NCI-H2196 (cell line): Measurements from ENCODE around the gene YPEL1.

Source experiments
- DNase-seq: peaks from one replicate; lab custom pipeline; 2025; ENCODE audit not compliant: unreplicated experiment; lab: John Stamatoyannopoulos, UW

YPEL1 gene

DNA sequence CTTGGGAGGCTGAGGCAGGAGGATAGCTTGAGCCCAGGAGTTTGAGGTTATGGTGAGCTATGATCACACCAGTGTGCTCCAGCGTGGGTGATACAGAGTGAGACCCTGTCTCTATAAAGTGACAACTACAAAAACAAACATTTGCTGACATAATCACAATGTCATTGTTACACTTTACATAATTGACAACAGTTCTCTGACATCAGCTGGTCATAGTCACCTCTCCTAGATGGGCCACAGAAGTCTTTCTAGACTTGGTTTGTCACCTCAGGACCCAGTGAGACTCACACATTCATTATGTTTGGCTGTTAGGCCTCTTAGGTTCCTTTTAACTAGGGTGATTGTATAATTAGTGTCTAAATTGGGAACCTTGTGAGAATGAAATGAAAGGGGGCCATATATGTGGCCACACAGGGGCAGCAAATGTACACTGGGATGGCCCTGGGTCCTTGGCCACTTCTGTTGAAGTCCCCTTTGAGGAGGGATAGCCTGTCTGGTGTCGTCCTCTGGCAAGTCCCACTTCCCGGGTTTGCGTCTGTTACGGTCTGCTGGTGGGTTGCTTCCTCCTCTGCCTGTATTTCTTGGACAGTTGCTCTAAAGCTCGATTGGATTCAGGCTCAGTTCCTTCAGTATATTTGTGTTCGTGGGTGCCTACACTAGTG is 75.6 kb downstream of the YPEL1 start:
- DNase-seq, result no peak

- peak; percentile 70 for DNase-seq
Measured at GRCh38 chr22:21657360-21658032, 78.1 kb downstream of the YPEL1 start.

DNA sequence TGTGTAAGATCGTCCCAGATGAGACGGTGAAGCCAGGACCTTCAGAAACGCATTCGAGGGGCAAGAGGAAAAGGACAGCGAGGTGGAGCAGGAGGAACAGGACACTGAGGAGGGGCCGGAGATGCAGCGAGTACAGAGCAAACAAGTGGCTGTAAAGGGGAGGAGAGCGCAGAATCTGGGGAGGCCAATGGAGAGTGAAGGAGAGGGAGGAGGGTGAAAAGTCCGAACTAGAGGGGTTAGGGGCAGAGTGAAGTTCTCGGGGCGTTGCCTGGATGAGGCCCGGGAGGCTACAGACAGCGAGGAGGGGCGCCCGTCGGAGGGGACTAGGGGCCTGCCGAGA is 78.6 kb downstream of the YPEL1 start:
- no peak for DNase-seq

DNA sequence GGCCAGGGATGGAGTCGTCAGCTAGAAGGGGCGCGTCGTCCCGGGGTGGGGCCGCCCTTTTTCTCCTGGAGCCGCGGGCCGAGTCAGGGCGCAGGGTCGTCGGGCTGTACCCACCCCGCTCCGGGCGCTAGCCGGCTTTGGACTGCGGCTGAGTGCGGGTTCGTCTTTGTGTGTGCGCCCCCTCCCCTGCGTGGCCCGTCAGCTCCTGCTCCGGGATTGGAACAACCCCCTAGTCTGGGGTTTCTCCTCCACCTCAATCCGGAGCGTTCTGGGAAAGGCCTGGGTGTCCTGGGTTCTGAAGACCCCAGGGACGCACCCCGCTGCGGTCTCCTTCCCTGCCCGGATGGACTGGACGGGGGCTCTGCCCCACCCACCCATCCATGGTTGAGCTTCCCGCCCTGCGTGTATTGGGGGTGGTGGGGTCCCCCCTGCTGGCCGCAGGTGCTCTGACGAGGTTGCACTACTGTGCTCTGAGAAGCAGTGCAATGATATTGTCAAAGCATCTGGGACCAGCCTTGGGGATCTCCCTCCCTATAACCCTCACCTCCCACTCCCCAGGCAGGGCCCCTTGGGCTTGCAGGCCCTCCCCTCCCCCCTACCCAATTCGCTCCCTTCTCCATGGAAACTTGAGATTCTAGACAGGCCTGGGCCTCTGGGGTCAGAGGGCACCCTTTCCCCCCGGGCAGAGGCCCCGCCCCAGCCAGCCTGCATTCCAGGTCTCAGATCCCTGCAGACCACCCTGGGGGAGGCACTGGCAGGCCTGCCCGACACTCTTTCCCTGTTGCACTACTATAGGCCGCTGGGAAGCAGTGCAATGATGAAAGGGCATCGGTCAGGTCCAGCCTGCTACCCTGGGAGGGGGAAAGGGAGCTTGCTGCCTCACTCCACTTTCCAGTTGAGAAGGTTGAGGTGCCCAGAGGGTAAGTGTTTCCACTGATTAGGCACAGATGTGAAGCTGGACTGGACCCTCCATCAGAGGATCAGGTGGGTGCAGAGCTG is 82.7 kb downstream of the YPEL1 start:
- no peak for DNase-seq

DNA sequence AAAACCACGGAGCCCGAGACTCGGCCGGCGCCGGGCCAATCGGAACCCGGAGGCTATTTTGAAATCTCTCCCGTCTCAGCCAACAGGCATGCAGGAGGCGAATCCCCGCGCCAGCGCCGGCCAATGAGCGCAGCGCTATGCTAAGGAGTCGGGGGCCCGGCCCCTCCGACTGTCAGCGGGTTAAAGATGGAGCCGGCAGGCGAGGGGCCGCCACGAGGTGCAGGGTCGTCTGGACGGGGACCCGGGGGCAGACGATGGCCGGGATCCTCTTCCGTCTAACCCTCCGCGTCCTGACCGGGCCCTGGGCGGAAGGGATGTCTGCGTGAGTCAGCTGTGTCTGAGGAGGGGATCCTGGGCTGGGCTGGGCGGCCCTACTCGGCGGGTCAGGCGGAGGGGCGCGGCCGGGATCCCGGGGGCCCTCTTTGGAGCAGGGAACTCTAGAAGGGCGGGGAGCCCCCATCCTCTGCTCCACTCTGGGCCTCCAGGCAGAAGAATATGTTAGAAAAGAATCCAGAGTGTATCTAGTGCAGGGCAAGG is 83.5 kb downstream of the YPEL1 start:
- peak; percentile 64 for DNase-seq

GRCh38 chr22:21651521-21652009 is 84.0 kb downstream of the YPEL1 start:
- DNase-seq, result no peak

DNA sequence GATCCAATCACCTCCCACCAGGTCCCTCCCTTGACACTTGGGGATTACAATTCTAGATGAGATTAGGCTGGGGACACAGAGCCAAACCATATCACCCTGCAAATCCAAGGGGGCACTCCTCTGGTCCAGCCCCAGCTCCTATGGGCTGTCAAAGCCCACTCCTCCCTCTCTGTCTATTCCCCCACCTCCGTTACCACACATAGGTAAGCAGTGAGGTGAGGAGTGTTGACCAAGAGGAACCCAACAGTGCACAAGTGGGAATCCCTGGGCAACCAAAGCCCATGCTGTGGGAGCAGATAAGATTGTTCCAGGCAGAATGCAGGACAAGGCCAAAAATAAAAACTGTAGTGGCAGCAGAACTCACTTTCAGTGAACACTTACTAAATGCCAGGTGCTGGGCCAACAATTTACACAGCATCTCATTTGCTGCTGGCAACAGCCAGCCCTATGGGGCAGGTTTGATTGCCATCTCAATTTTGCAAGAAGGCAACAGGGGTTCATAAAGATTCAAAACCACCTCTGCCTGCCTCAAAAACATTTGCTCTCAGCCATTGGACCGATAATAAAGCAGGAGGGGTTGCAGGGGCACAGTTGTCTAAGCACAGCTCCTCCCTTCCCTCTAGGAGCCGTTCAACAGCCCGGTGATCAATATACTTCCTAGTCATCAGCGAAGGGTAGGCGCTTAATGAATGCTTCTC is 84.6 kb downstream of the YPEL1 start:
- no peak for DNase-seq

DNA sequence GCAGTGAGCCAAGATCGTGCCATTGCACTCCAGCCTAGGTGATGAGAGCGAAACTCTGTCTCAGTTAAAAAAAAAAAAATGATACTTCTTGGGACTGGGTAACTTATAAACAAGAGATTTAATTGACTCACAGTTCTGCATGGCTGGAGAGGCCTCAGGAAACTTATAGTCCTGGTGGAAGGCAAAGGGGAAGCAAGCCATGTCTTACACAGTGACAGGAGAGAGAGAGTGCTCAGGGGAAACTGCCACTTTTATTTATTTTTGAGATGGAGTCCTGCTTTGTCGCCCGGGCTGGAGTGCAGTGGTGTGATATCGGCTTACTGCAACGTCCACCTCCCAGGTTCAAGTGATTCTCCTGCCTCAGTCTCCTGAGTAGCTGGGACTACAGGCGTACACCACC is 85.3 kb downstream of the YPEL1 start:
- DNase-seq, result no peak
